Measurements from ENCODE around the gene C19orf47. TPM values are rescaled to one million over a fixed set of nuclear protein-coding genes. Genes with fewer than 3 reads are reported as not detected.

C19orf47 gene
- total RNA-seq, 1 donor: 9.1 TPM

GRCh38 chr19:40317338-40317737 is 30.9 kb downstream of the C19orf47 start:
- no peak overlapping the region for H3K4me3 ChIP-seq (ENCODE audit: low read depth, low read length)
- no peak for DNase-seq (ENCODE audit: low read depth)
- TF ChIP-seq CTCF (IDR thresholded peaks at IDR 0.05; ENCODE audit: insufficient read depth, low read length): no peak

- no peak for DNase-seq (ENCODE audit: low read depth)
- no peak overlapping the region for H3K4me3 ChIP-seq (ENCODE audit: low read depth, low read length)
- TF ChIP-seq CTCF (IDR thresholded peaks at IDR 0.05; ENCODE audit: insufficient read depth, low read length): no peak
Observed at GRCh38 chr19:40315812-40316470, 32.3 kb downstream of the C19orf47 start.

GRCh38 chr19:40314656-40315055 is 33.5 kb downstream of the C19orf47 start:
- no peak overlapping the region for H3K4me3 ChIP-seq (ENCODE audit: low read depth, low read length)
- DNase-seq (ENCODE audit: low read depth): no peak
- TF ChIP-seq CTCF (IDR thresholded peaks at IDR 0.05; ENCODE audit: insufficient read depth, low read length): no peak

- no peak for DNase-seq (ENCODE audit: low read depth)
- no peak overlapping the region for H3K4me3 ChIP-seq (ENCODE audit: low read depth, low read length)
- TF ChIP-seq CTCF (IDR thresholded peaks at IDR 0.05; ENCODE audit: insufficient read depth, low read length): no peak
Observed at GRCh38 chr19:40313229-40313983, 34.8 kb downstream of the C19orf47 start.

GRCh38 chr19:40312533-40312932 is 35.7 kb downstream of the C19orf47 start:
- H3K4me3 ChIP-seq (ENCODE audit: low read depth, low read length): no peak overlapping the region
- DNase-seq (ENCODE audit: low read depth): no peak
- TF ChIP-seq CTCF (IDR thresholded peaks at IDR 0.05; ENCODE audit: insufficient read depth, low read length): no peak

GRCh38 chr19:40309666-40310065 is 38.5 kb downstream of the C19orf47 start:
- TF ChIP-seq CTCF (IDR thresholded peaks at IDR 0.05; ENCODE audit: insufficient read depth, low read length): no peak
- DNase-seq (ENCODE audit: low read depth): no peak
- H3K4me3 ChIP-seq (ENCODE audit: low read depth, low read length): no peak overlapping the region

Measured in fibroblast of the aortic adventitia (primary cell).